Erythroblast (primary cell): ENCODE data around the gene PRRG4.

Experiments used
- GATA1 ChIP-seq: IDR thresholded peaks from 2 replicates; pipeline ENCODE4 v1.6.1; 2011; ENCODE audit warnings: low read depth, mild to moderate bottlenecking, control low read depth, low read length, moderate library complexity
- POLR2A ChIP-seq: IDR thresholded peaks from 2 replicates; pipeline ENCODE4 v1.6.1; 2011; ENCODE audit warnings: mild to moderate bottlenecking, low read length

DNA sequence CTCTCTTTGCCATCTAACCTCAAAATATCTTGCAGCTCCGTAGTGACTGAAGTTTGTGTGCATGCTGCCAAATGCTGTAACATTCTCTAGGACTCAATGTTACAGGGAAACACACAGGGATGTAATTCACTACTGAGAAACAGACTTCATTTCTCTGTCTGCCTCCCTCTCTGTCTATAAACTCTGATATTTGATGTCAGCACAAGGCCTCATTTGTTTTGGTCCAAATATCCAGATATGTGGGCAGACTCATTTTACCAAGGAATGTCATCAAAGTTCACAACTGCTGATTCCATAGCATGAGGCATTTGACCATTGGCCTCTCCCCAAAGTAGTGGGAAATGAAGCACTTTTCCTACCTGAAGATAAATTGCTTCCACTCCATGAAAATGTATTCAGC lies 2.5 kb upstream of the PRRG4 start:
- TF ChIP-seq POLR2A (no peak), GATA1 (no peak)
